ENCODE data around the gene LYRM1.

DNA sequence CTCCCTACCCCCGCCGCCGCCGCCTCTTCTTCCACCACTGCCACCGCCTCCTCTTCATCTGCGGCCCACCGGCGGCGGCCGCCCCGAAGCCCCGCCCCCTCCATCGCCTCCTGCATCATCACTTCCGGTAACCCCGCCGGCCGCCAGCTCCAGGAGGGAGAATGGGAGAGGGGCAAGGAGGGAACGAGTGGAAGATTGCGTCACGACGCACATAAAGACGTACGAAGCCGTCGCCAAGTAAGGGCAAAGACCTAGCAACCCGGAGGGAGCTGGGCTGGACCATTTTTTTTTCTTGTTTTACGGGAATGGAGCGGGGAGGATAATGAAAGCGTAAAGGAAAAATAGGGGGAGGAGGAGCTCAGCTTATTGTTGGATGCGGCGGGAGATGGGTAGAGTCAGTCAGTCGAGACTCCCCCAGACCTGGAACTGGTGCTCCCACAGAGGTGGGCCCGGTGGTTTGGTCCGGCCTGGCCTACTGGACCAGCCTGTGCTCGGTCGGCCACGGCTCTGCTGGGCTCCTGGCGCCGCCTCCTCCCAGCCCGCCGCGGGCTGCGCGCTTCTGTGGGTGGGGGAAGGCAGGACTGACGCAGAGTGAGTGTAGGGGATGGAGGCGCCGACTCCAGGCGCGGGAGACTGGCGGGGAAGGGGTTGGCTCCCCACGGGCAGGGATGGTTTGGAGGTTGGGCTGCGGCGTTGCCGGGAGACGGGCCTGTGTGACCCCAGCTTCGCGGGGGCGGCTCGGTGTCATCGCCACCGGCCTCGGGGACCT lies at the start of gene LYRM1, which contains the start of gene DCUN1D3:
- TF ChIP-seq EZH2 (optimal IDR thresholded peaks at IDR 0.05; ENCODE audit: low read depth, low read length) (no peak), EZH2phosphoT487 (IDR thresholded peaks at IDR 0.05; ENCODE audit: low read length) (no peak)
- TF ChIP-seq, protein P1, sequence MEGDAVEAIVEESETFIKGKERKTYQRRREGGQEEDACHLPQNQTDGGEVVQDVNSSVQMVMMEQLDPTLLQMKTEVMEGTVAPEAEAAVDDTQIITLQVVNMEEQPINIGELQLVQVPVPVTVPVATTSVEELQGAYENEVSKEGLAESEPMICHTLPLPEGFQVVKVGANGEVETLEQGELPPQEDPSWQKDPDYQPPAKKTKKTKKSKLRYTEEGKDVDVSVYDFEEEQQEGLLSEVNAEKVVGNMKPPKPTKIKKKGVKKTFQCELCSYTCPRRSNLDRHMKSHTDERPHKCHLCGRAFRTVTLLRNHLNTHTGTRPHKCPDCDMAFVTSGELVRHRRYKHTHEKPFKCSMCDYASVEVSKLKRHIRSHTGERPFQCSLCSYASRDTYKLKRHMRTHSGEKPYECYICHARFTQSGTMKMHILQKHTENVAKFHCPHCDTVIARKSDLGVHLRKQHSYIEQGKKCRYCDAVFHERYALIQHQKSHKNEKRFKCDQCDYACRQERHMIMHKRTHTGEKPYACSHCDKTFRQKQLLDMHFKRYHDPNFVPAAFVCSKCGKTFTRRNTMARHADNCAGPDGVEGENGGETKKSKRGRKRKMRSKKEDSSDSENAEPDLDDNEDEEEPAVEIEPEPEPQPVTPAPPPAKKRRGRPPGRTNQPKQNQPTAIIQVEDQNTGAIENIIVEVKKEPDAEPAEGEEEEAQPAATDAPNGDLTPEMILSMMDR (IDR thresholded peaks at IDR 0.05; ENCODE audit: low read length), result no peak

Measured in MM.1S (cell line).